Breast epithelium (tissue), 4 donors: ENCODE results near the gene SHLD3. TPM values are rescaled to one million over a fixed set of nuclear protein-coding genes. Genes with fewer than 3 reads are reported as not detected.

Experiments used
- DNase-seq, 2 donors: peaks; one replicate each; pipeline ENCODE4 v3.0.0-alpha.2; 2019; ENCODE audit warnings: low spot score in 2 of 2
- H3K27ac ChIP-seq, 2 donors: fragments of 200-600 bp; sonication (generic) in 1 of 2; one replicate each; pipeline ENCODE4 v1.5.1; 2016 to 2019; ENCODE audit warnings: mild to moderate bottlenecking in 1 of 2
- H3K27me3 ChIP-seq, 2 donors: fragments of 200-600 bp; sonication (generic) in 1 of 2; one replicate each; pipeline versions ENCODE4 v1.5.1 to v1.6.0; 2017 to 2019; ENCODE audit warnings: control low read depth in 1 of 2, mild to moderate bottlenecking in 1 of 2
- H3K36me3 ChIP-seq: fragments of 200-600 bp; one replicate; pipeline ENCODE4 v1.5.1; 2019
- H3K4me1 ChIP-seq, 2 donors: fragments of 200-600 bp; sonication (generic); one replicate each; pipeline ENCODE4 v1.5.1; 2016 to 2019; ENCODE audit warnings: control low read depth in 1 of 2
- H3K4me3 ChIP-seq, 3 donors: fragments of 200-600 bp; sonication (generic); 1 replicate in 2 of 3; 2 replicates in 1 of 3; pipeline ENCODE4 v1.5.1; 2016 to 2019; ENCODE audit warnings: mild to moderate bottlenecking in 3 of 3, moderate library complexity in 2 of 3
- H3K9me3 ChIP-seq, 2 donors: fragments of 200-600 bp; sonication (generic) in 1 of 2; one replicate each; pipeline ENCODE4 v1.5.1; 2016 to 2019; ENCODE audit warnings: control low read depth in 1 of 2
- CTCF ChIP-seq, 3 donors: fragments of 450-650 bp; IDR thresholded peaks; one replicate each; pipeline ENCODE4 v1.5.1; 2016 to 2017; ENCODE audit warnings: antibody characterized with exemption in 3 of 3, mild to moderate bottlenecking in 3 of 3, moderate library complexity in 3 of 3
- POLR2A ChIP-seq: fragments of 450-650 bp; IDR thresholded peaks from one replicate; pipeline ENCODE4 v1.6.1; 2016; ENCODE audit warnings: antibody characterized with exemption, mild to moderate bottlenecking, moderate library complexity
- POLR2AphosphoS5 ChIP-seq, 3 donors: sonication (generic); formaldehyde crosslinking; IDR thresholded peaks; one replicate each; pipeline ENCODE4 v1.6.1; 2017; ENCODE audit warnings: antibody characterized with exemption in 3 of 3
- intact Hi-C: fragments of 100-400 bp; cut with DNase I; formaldehyde crosslinking; loops from one replicate; pipeline ENCODE4 v1.15.1; 2023; ENCODE audit warnings: low total_unique reads
- total RNA-seq, 3 donors: library from RNA; depleted of rRNA; stranded (reverse); fragments of >200 nt; gene quantifications; one replicate each; pipeline ENCODE4 v1.1.0, GENCODE V29; 2016

SHLD3 gene
- total RNA-seq, 3 donors from 2014 or later, result 3.6 to 5.1 (median 3.7) TPM

GRCh38 chr5:65630981-65631380, 6.2 kb downstream of the SHLD3 start:
- no peak overlapping the region for H3K27ac ChIP-seq
- peaks cover 0 to 3% of the 10 kb centered on the region in 2 donors for H3K4me1 ChIP-seq
- intact Hi-C loops, result no loop called here
- no peaks in the 10 kb centered on the region for H3K27me3 ChIP-seq
- no peak overlapping the region for H3K4me3 ChIP-seq
- TF ChIP-seq POLR2A (no peak), POLR2AphosphoS5 (IDR thresholded peaks at IDR 0.05) (no peak), CTCF (IDR thresholded peaks at IDR 0.05) (no peak)
- peaks cover 3% of the 10 kb centered on the region for H3K36me3 ChIP-seq
- H3K9me3 ChIP-seq, result no peaks in the 10 kb centered on the region
- no peak for DNase-seq

- DNase-seq, result no peak
- TF ChIP-seq CTCF (IDR thresholded peaks at IDR 0.05) (no peak), POLR2A (no peak), POLR2AphosphoS5 (IDR thresholded peaks at IDR 0.05) (no peak)
- Histone ChIP-seq H3K4me3 (no peak overlapping the region), H3K9me3 (no peaks in the 10 kb centered on the region), H3K27me3 (no peaks in the 10 kb centered on the region), H3K27ac (no peak overlapping the region), H3K36me3 (no peaks in the 10 kb centered on the region), H3K4me1 (no peaks in the 10 kb centered on the region)
- intact Hi-C loops, result no loop called here
These were observed 15.4 kb downstream of the SHLD3 start for GRCh38 chr5:65640240-65640639.

- no peaks in the 10 kb centered on the region for H3K9me3 ChIP-seq
- no peaks in the 10 kb centered on the region for H3K36me3 ChIP-seq
- no peaks in the 10 kb centered on the region for H3K27me3 ChIP-seq
- no peak overlapping the region for H3K27ac ChIP-seq
- H3K4me1 ChIP-seq, result no peaks in the 10 kb centered on the region
- no peak overlapping the region for H3K4me3 ChIP-seq
- TF ChIP-seq POLR2AphosphoS5 (IDR thresholded peaks at IDR 0.05) (no peak), POLR2A (no peak), CTCF (IDR thresholded peaks at IDR 0.05) (no peak)
- intact Hi-C loops, result no loop called here
- DNase-seq, result no peak
These were observed 22.1 kb downstream of the SHLD3 start for GRCh38 chr5:65646938-65647337.

- Histone ChIP-seq H3K4me3 (no peak overlapping the region), H3K9me3 (no peaks in the 10 kb centered on the region), H3K4me1 (no peaks in the 10 kb centered on the region), H3K27me3 (no peaks in the 10 kb centered on the region), H3K36me3 (no peaks in the 10 kb centered on the region), H3K27ac (no peak overlapping the region)
- TF ChIP-seq POLR2A, result no peak
- TF ChIP-seq CTCF (IDR thresholded peaks at IDR 0.05), result no peak
- TF ChIP-seq POLR2AphosphoS5 (IDR thresholded peaks at IDR 0.05), result no peak
- intact Hi-C loops, result no loop called here
- no peak for DNase-seq
These were observed 23.1 kb downstream of the SHLD3 start for GRCh38 chr5:65647941-65648340.

GRCh38 chr5:65651144-65651543, 26.3 kb downstream of the SHLD3 start:
- Histone ChIP-seq H3K36me3 (no peaks in the 10 kb centered on the region), H3K27me3 (no peaks in the 10 kb centered on the region), H3K9me3 (no peaks in the 10 kb centered on the region), H3K4me1 (no peaks in the 10 kb centered on the region), H3K4me3 (no peak overlapping the region), H3K27ac (no peak overlapping the region)
- intact Hi-C loops, result no loop called here
- TF ChIP-seq POLR2AphosphoS5 (IDR thresholded peaks at IDR 0.05), result no peak
- TF ChIP-seq POLR2A, result no peak
- no peak for TF ChIP-seq CTCF (IDR thresholded peaks at IDR 0.05)
- no peak for DNase-seq
